BJ (cell line): ENCODE data around the gene DDX31. TPM values are rescaled to one million over a fixed set of nuclear protein-coding genes. Genes with fewer than 3 reads are reported as not detected.
A peak's percentile ranks its signal among the peaks of the same experiment; 100 is the strongest.

Source experiments
- CTCF ChIA-PET: fragments of 350-600 bp; formaldehyde crosslinking; extraction: SDS; loops from one replicate; lab custom pipeline; 2021; ENCODE audit warnings: antibody characterized with exemption, inconsistent platforms; lab: Yijun Ruan, JAX
- POLR2A ChIA-PET: fragments of 300-600 bp; sonication (Branson Sonifier 250); formaldehyde crosslinking; extraction: SDS; loops from one replicate; lab custom pipeline; 2021; ENCODE audit warnings: antibody characterized with exemption; lab: Charles Lee
- DNase-seq: peaks from one replicate; pipeline ENCODE4 v3.0.0-alpha.2; 2011; ENCODE audit warnings: low read depth
- H3K27me3 ChIP-seq: 2 replicates; pipeline ENCODE4 v1.6.0; 2011; ENCODE audit warnings: low read length; ENCODE audit not compliant: control insufficient read depth, insufficient read depth
- H3K36me3 ChIP-seq: 2 replicates; pipeline ENCODE4 v1.5.1; 2011; ENCODE audit warnings: low read length; ENCODE audit not compliant: control insufficient read depth, insufficient read depth
- H3K4me3 ChIP-seq: 2 replicates; pipeline ENCODE4 v1.5.1; 2011; ENCODE audit warnings: low read depth, mild to moderate bottlenecking, control low read depth, low read length
- CTCF ChIP-seq: IDR thresholded peaks from 2 replicates; pipeline ENCODE4 v1.5.1; 2011; ENCODE audit warnings: low read depth, mild to moderate bottlenecking, control low read depth, inconsistent platforms, low read length, moderate library complexity; ENCODE audit not compliant: insufficient read depth
- polyA plus RNA-seq: library from polyadenylated mRNA; depleted of rRNA; stranded (reverse); fragments of >200 nt; gene quantifications from 2 replicates; pipeline ENCODE4 v1.2.3, GENCODE V29; 2011

Gene DDX31
- polyA plus RNA-seq, 1 experiment: 12.3 TPM

- no peak for TF ChIP-seq CTCF
- no peak overlapping the region for H3K4me3 ChIP-seq
- CTCF ChIA-PET: no interaction called here
Observed at GRCh38 chr9:132647806-132648205, 22.0 kb downstream of the DDX31 start.

GRCh38 chr9:132647355-132647754, 22.4 kb downstream of the DDX31 start:
- ChIA-PET POLR2A (interaction anchor here (0.6 kb wide), 1 partner anchor 22 kb away, joined by 3 read pairs; no protein-coding TSS in a partner anchor), CTCF (interaction anchor here (1.0 kb wide), 1 partner anchor 23 kb away, joined by 3 read pairs; the partner anchor contains the start of genes DDX31 and GTF3C4)
- H3K27me3 ChIP-seq: no peaks in the 10 kb centered on the region
- TF ChIP-seq CTCF: no peak
- no peak overlapping the region for H3K4me3 ChIP-seq
- peak; percentile 98 for DNase-seq
- peaks cover 16% of the 10 kb centered on the region for H3K36me3 ChIP-seq

More at GRCh38 chr9:132647806-132648205, 22.0 kb downstream of the DDX31 start:
- DNase-seq: no peak
- POLR2A ChIA-PET: interaction anchor here (0.6 kb wide), 1 partner anchor 21 kb away, joined by 3 read pairs; no protein-coding TSS in a partner anchor
- Histone ChIP-seq H3K27me3 (no peaks in the 10 kb centered on the region), H3K36me3 (peaks cover 16% of the 10 kb centered on the region)

- Histone ChIP-seq H3K27me3 (no peaks in the 10 kb centered on the region), H3K4me3 (no peak overlapping the region), H3K36me3 (peaks cover 16% of the 10 kb centered on the region)
- ChIA-PET CTCF (interaction anchor here (1.0 kb wide), 1 partner anchor 24 kb away, joined by 3 read pairs; the partner anchor contains the start of genes DDX31 and GTF3C4), POLR2A (no interaction called here)
- no peak for DNase-seq
- no peak for TF ChIP-seq CTCF
Observed at GRCh38 chr9:132646726-132647125, 23.1 kb downstream of the DDX31 start.

- Histone ChIP-seq H3K4me3 (no peak overlapping the region), H3K27me3 (no peaks in the 10 kb centered on the region), H3K36me3 (peaks cover 17% of the 10 kb centered on the region)
- ChIA-PET CTCF (interaction anchor here (1.0 to 2.5 kb wide), 2 partner anchors 9 to 14 kb away, joined by 3 to 7 read pairs; no protein-coding TSS in a partner anchor), POLR2A (no interaction called here)
- no peak for TF ChIP-seq CTCF
- DNase-seq: no peak
Observed at GRCh38 chr9:132645711-132646110, 24.1 kb downstream of the DDX31 start.

- ChIA-PET POLR2A (no interaction called here), CTCF (interaction anchor here (1.0 to 2.5 kb wide), 2 partner anchors 9 to 14 kb away, joined by 3 to 7 read pairs; no protein-coding TSS in a partner anchor)
- no peaks in the 10 kb centered on the region for H3K27me3 ChIP-seq
- H3K36me3 ChIP-seq: peaks cover 17% of the 10 kb centered on the region
- TF ChIP-seq CTCF: no peak
- DNase-seq: no peak
- H3K4me3 ChIP-seq: no peak overlapping the region
Observed at GRCh38 chr9:132645306-132645705, 24.5 kb downstream of the DDX31 start.
